GM23338 (cell line): ENCODE data around the gene KCNIP1. TPM values are rescaled to one million over a fixed set of nuclear protein-coding genes. Genes with fewer than 3 reads are reported as not detected.

Experiments
- ATAC-seq: fragments of 200-7000 bp; cut with Tn5 transposase; 3 replicates; pipeline ENCODE4 v1.9.1; 2020
- DNase-seq: peaks from one replicate; pipeline ENCODE4 v3.0.0-alpha.2; 2015; ENCODE audit warnings: low spot score
- H2AFZ ChIP-seq: fragments of 200-600 bp; sonication (generic); 2 replicates; pipeline ENCODE4 v1.8.0; 2016; ENCODE audit warnings: antibody characterized with exemption, mild to moderate bottlenecking, moderate library complexity
- H3F3A ChIP-seq: fragments of 200-600 bp; sonication (generic); replicated peaks from 2 replicates; pipeline ENCODE4 v1.8.0; 2017; ENCODE audit warnings: antibody characterized with exemption, mixed run types, low read depth
- H3K27ac ChIP-seq: fragments of 200-600 bp; sonication (generic); 2 replicates; pipeline ENCODE4 v1.6.1; 2016; ENCODE audit warnings: low read depth
- H3K27me3 ChIP-seq: fragments of 200-600 bp; sonication (generic); 2 replicates; pipeline ENCODE4 v1.8.0; 2016; ENCODE audit warnings: mild to moderate bottlenecking, mixed run types, moderate library complexity; ENCODE audit not compliant: insufficient read depth
- H3K36me3 ChIP-seq: fragments of 200-600 bp; sonication (generic); 2 replicates; pipeline ENCODE4 v1.8.0; 2016; ENCODE audit warnings: mild to moderate bottlenecking; ENCODE audit not compliant: insufficient read depth
- H3K4me1 ChIP-seq: fragments of 200-600 bp; sonication (generic); 2 replicates; pipeline ENCODE4 v1.8.0; 2016; ENCODE audit warnings: mild to moderate bottlenecking, moderate library complexity; ENCODE audit not compliant: insufficient read depth
- H3K4me2 ChIP-seq: fragments of 200-600 bp; sonication (generic); 2 replicates; pipeline ENCODE4 v1.7.1; 2017; ENCODE audit warnings: mixed run types
- H3K4me3 ChIP-seq: fragments of 200-600 bp; sonication (generic); 2 replicates; pipeline ENCODE4 v1.6.1; 2016; ENCODE audit warnings: mixed run types
- H3K79me2 ChIP-seq: fragments of 200-600 bp; sonication (generic); replicated peaks from 2 replicates; pipeline ENCODE4 v1.8.0; 2017; ENCODE audit warnings: mild to moderate bottlenecking; ENCODE audit not compliant: insufficient read depth
- H3K9me2 ChIP-seq: fragments of 200-600 bp; sonication (generic); 2 replicates; pipeline ENCODE4 v1.8.0; 2017; ENCODE audit not compliant: insufficient read depth
- H4K20me1 ChIP-seq: fragments of 200-600 bp; sonication (generic); replicated peaks from 2 replicates; pipeline ENCODE4 v1.8.0; 2017; ENCODE audit warnings: mild to moderate bottlenecking; ENCODE audit not compliant: insufficient read depth
- H3K27ac Mint-ChIP-seq: 2 replicates; pipeline ENCODE4 v1.8.0; 2020; ENCODE audit warnings: inconsistent platforms, mild to moderate bottlenecking, moderate library complexity, mixed read lengths
- H3K27me3 Mint-ChIP-seq: 3 replicates; pipeline ENCODE4 v1.8.0; 2022; ENCODE audit warnings: low read depth, mild to moderate bottlenecking, moderate library complexity, mixed read lengths, inconsistent platforms; ENCODE audit not compliant: insufficient read depth, poor library complexity
- H3K36me3 Mint-ChIP-seq: 3 replicates; pipeline ENCODE4 v1.8.0; 2021; ENCODE audit warnings: low read depth, mild to moderate bottlenecking, inconsistent platforms, moderate library complexity, mixed read lengths
- H3K4me1 Mint-ChIP-seq: 3 replicates; pipeline ENCODE4 v1.8.0; 2020; ENCODE audit warnings: mild to moderate bottlenecking, inconsistent platforms, mixed read lengths
- H3K4me3 Mint-ChIP-seq: 3 replicates; pipeline ENCODE4 v1.8.0; 2021; ENCODE audit warnings: moderate library complexity, mild to moderate bottlenecking, inconsistent platforms, mixed read lengths
- H3K9me3 Mint-ChIP-seq: 3 replicates; pipeline ENCODE4 v1.8.0; 2020; ENCODE audit warnings: moderate library complexity, mild to moderate bottlenecking, inconsistent platforms, mixed read lengths
- CREB1 ChIP-seq: fragments of 250-450 bp; sonication (Bioruptor Pico); IDR thresholded peaks from 2 replicates; pipeline ENCODE4 v1.5.0; 2020; ENCODE audit warnings: low read depth, mild to moderate bottlenecking, moderate library complexity
- CTCF ChIP-seq, 2 experiments: fragments of 200-600 bp in 1 of 2; sonication (generic) in 1 of 2; conservative IDR thresholded peaks; 2 replicates each; pipeline versions ENCODE4 v1.5.1 to v1.6.1; 2016 to 2017; ENCODE audit warnings: antibody characterized with exemption in 2 of 2, low read depth in 2 of 2, mild to moderate bottlenecking in 2 of 2, moderate library complexity in 1 of 2
- ETS1 ChIP-seq: IDR thresholded peaks from 2 replicates; pipeline ENCODE4 v1.6.1; 2016; ENCODE audit warnings: antibody characterized with exemption
- EZH2 ChIP-seq: fragments of 200-600 bp; sonication (generic); IDR thresholded peaks from one replicate; pipeline ENCODE4 v1.8.0; 2017; ENCODE audit warnings: antibody characterized with exemption, mild to moderate bottlenecking, low read depth; ENCODE audit not compliant: unreplicated experiment
- EZH2phosphoT487 ChIP-seq: fragments of 200-600 bp; sonication (generic); IDR thresholded peaks from one replicate; pipeline ENCODE4 v1.8.1; 2018; ENCODE audit warnings: antibody characterized with exemption; ENCODE audit not compliant: unreplicated experiment
- JUNB ChIP-seq: IDR thresholded peaks from one replicate; pipeline ENCODE4 v1.6.1; 2016; ENCODE audit warnings: antibody characterized with exemption; ENCODE audit not compliant: unreplicated experiment
- NANOG ChIP-seq: IDR thresholded peaks from 2 replicates; pipeline ENCODE4 v1.6.1; 2016; ENCODE audit warnings: antibody characterized with exemption, borderline replicate concordance
- POLR2AphosphoS5 ChIP-seq: IDR thresholded peaks from 2 replicates; pipeline ENCODE4 v1.6.1; 2016; ENCODE audit warnings: antibody characterized with exemption, low read depth
- REST ChIP-seq: IDR thresholded peaks from one replicate; pipeline ENCODE4 v1.6.1; 2018; ENCODE audit warnings: antibody characterized with exemption; ENCODE audit not compliant: unreplicated experiment
- STAT1 ChIP-seq: IDR thresholded peaks from one replicate; pipeline ENCODE4 v1.6.1; 2016; ENCODE audit warnings: antibody characterized with exemption; ENCODE audit not compliant: unreplicated experiment
- ZNF114 ChIP-seq: fragments of 250-450 bp; sonication (Bioruptor Pico); IDR thresholded peaks from 2 replicates; pipeline ENCODE4 v1.5.0; 2020; ENCODE audit warnings: mild to moderate bottlenecking, moderate library complexity
- ZNF331 ChIP-seq: fragments of 250-450 bp; sonication (Bioruptor Pico); IDR thresholded peaks from 2 replicates; pipeline ENCODE4 v1.5.0; 2020; ENCODE audit warnings: low read depth, mild to moderate bottlenecking, moderate library complexity
- ZNF462 ChIP-seq: fragments of 250-450 bp; sonication (Bioruptor Pico); IDR thresholded peaks from 2 replicates; pipeline ENCODE4 v1.5.0; 2020; ENCODE audit warnings: mild to moderate bottlenecking, moderate library complexity
- polyA plus RNA-seq: library from polyadenylated mRNA; unstranded; fragments of >200 nt; fragmentation: Nextera tagmentation; extraction: Ambion mirVana; gene quantifications from 2 replicates; pipeline ENCODE4 v1.2.1, GENCODE V29; 2016
- total RNA-seq: library from RNA; depleted of rRNA; stranded (reverse); fragments of >200 nt; shearing (Covaris generic); gene quantifications from 2 replicates; pipeline ENCODE4 v1.2.3, GENCODE V29; 2014

The KCNIP1 gene
- total and polyA plus RNA-seq, 2 experiments from 2014 or later, result 0.31 to 0.87 TPM

GRCh38 chr5:170627271-170627670 is 123.5 kb downstream of the KCNIP1 start:
- Mint-ChIP-seq H3K4me3 (no peak overlapping the region), H3K27ac (no peak overlapping the region), H3K27me3 (peaks cover 10% of the 10 kb centered on the region), H3K9me3 (no peaks in the 10 kb centered on the region), H3K36me3 (no peaks in the 10 kb centered on the region), H3K4me1 (peaks cover 23% of the 10 kb centered on the region)
- Histone ChIP-seq H3K36me3 (no peaks in the 10 kb centered on the region), H4K20me1 (no peaks in the 10 kb centered on the region; the same call in 1 of the 2 replicates), H3K9me2 (no peaks in the 10 kb centered on the region), H3K79me2 (no peaks in the 10 kb centered on the region), H3K27ac (no peak overlapping the region), H3K27me3 (no peaks in the 10 kb centered on the region), H2AFZ (no peak overlapping the region), H3K4me1 (peaks cover 10% of the 10 kb centered on the region), H3K4me2 (no peak overlapping the region), H3F3A (peaks cover 1% of the 10 kb centered on the region; the same call in 1 of the 2 replicates), H3K4me3 (no peak overlapping the region)
- no peak for ATAC-seq
- no peak for DNase-seq
- TF ChIP-seq ZNF114 (no peak), ZNF462 (no peak), ZNF331 (CRISPR knock-in tag) (no peak), EZH2phosphoT487 (no peak), CTCF (conservative IDR thresholded peaks at IDR 0.05; ENCODE audit: low read depth in 2 of 2) (no peak), POLR2AphosphoS5 (no peak), REST (no peak), JUNB (no peak), EZH2 (no peak), NANOG (no peak), CREB1 (no peak), STAT1 (no peak), ETS1 (no peak)
